Naive thymus-derived CD8-positive, alpha-beta T cell (primary cell): ENCODE data around the gene NEDD4L. TPM values are rescaled to one million over a fixed set of nuclear protein-coding genes. Genes with fewer than 3 reads are reported as not detected.

Experiments used
- ATAC-seq, 2 donors: fragments of 150-1000 bp; cut with Tn5 transposase in 1 of 2; sonication (Bioruptor Pico), chemical (Tn5 transposase) in 1 of 2; 1 replicate in 1 of 2; 2 replicates in 1 of 2; pipeline ENCODE4 v1.10.0; 2021; ENCODE audit warnings: mild to moderate bottlenecking in 2 of 2, moderate library complexity in 2 of 2
- POLR2A ChIA-PET: fragments of 350-600 bp; sonication (Branson Sonifier 250); formaldehyde crosslinking; loops from one replicate; lab custom pipeline; 2021; ENCODE audit warnings: antibody characterized with exemption; lab: Charles Lee
- DNase-seq, 10 donors: peaks; one replicate each; pipeline versions ENCODE4 v3.0.0 to v3.0.0-alpha.2; 2020 to 2022
- H3K27ac Mint-ChIP-seq, 10 donors: one replicate each; pipeline ENCODE4 v1.8.0; 2020 to 2022; ENCODE audit warnings: mild to moderate bottlenecking in 10 of 10, mixed read lengths in 10 of 10, moderate library complexity in 4 of 10, inconsistent platforms in 1 of 10
- H3K27me3 Mint-ChIP-seq, 5 donors: one replicate each; pipeline ENCODE4 v1.8.0; 2021 to 2022; ENCODE audit warnings: mixed read lengths in 5 of 5
- H3K36me3 Mint-ChIP-seq, 3 donors: one replicate each; pipeline ENCODE4 v1.8.0; 2020 to 2022; ENCODE audit warnings: mixed read lengths in 3 of 3, mild to moderate bottlenecking in 2 of 3, inconsistent platforms in 1 of 3
- H3K4me1 Mint-ChIP-seq, 4 donors: one replicate each; pipeline ENCODE4 v1.8.0; 2021 to 2022; ENCODE audit warnings: mixed read lengths in 4 of 4
- H3K4me3 Mint-ChIP-seq, 10 donors: one replicate each; pipeline ENCODE4 v1.8.0; 2020 to 2022; ENCODE audit warnings: mild to moderate bottlenecking in 10 of 10, mixed read lengths in 10 of 10, moderate library complexity in 6 of 10, inconsistent platforms in 1 of 10
- H3K9me3 Mint-ChIP-seq, 9 donors: one replicate each; pipeline ENCODE4 v1.8.0; 2020 to 2022; ENCODE audit warnings: mixed read lengths in 9 of 9, mild to moderate bottlenecking in 3 of 9, inconsistent platforms in 1 of 9, moderate library complexity in 1 of 9
- microRNA-seq: library from miRNA; unstranded; fragments of <30 nt; microRNA quantifications from one replicate; pipeline ENCODE4 v1.2.0, GENCODE V29; 2022; ENCODE audit warnings: borderline microRNAs expressed
- polyA plus RNA-seq, 3 donors: library from polyadenylated mRNA; unstranded; fragments of 300-500 nt; fragmentation: Illumina TruSeq; gene quantifications; one replicate each; pipeline ENCODE4 v1.2.3, GENCODE V29; 2021
- total RNA-seq, 8 experiments: library from RNA in 2 of 8; stranded (reverse) in 2 of 8; gene quantifications; one replicate each; pipeline ENCODE4 v1.2.3 and lab custom pipeline; 2021 to 2026

Gene NEDD4L
- total and polyA plus RNA-seq, 5 experiments from 2014 or later: 1.5 to 6.5 (median 3.5) TPM

GRCh38 chr18:58447402-58448095, 403.5 kb downstream of the NEDD4L start:
- no peaks in the 10 kb centered on the region for H3K4me1 Mint-ChIP-seq
- H3K27me3 Mint-ChIP-seq: peaks cover 0 to 10% (median 0%) of the 10 kb centered on the region in 5 donors
- peaks cover 0 to 1% (median 0%) of the 10 kb centered on the region in 3 donors for H3K36me3 Mint-ChIP-seq
- H3K4me3 Mint-ChIP-seq: no peak overlapping the region
- ATAC-seq (no peak), DNase-seq (no peak)
- H3K9me3 Mint-ChIP-seq: no peaks in the 10 kb centered on the region
- H3K27ac Mint-ChIP-seq: no peak overlapping the region
- POLR2A ChIA-PET: no interaction called here

DNA sequence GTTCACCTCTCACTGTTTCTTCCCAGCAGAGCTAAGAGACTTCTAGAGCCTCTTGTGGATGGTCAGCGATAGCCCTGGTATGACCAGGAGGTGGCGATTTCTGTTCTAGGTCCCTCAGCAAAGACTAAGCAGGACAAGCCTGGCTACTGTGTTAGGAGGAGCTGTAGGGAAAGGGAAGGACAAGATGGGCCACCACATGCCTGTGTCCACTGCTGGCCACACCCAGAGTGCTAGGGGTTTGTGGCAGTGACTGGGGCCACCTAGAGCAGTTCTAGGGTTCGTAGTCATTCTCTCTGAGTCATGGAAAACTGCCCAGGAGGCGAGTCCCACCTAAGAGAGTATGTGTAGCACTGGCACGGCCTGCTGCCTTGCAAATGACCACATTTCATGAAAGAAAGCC, 405.4 kb downstream of the NEDD4L start:
- ATAC-seq: no peak
- H3K4me1 Mint-ChIP-seq: no peaks in the 10 kb centered on the region
- H3K36me3 Mint-ChIP-seq: peaks cover 0 to 1% (median 0%) of the 10 kb centered on the region in 3 donors
- POLR2A ChIA-PET: no interaction called here
- no peaks in the 10 kb centered on the region for H3K9me3 Mint-ChIP-seq
- H3K27ac Mint-ChIP-seq: peak overlapping the region in 1 of 10 donors; percentile 48
- no peak overlapping the region for H3K4me3 Mint-ChIP-seq
- peaks cover 0 to 9% (median 0%) of the 10 kb centered on the region in 5 donors for H3K27me3 Mint-ChIP-seq
- no peak for DNase-seq

Small RNA genes lying within 50 kb of the gene (microRNA-seq; reads per million reads assigned to microRNA genes)
- not detected for gene MIR3591

Other genes starting within 250 kb of the NEDD4L start
- gene ATP8B1, start 240.9 kb upstream of the NEDD4L start, total RNA-seq: under 1 TPM in 1 of 2 experiments, not detected in 1; 0.08 TPM
- not detected for gene ATP8B1, start 240.9 kb upstream of the NEDD4L start, polyA plus RNA-seq